A549 (cell line): ENCODE data around the gene BTBD16.

ENCODE experiments used
- CHD4 ChIP-seq: fragments of 200-600 bp; sonication (generic); IDR thresholded peaks from 2 replicates; pipeline ENCODE4 v1.6.1; 2016; ENCODE audit warnings: antibody characterized with exemption, mild to moderate bottlenecking, borderline replicate concordance
- POLR2A ChIP-seq: IDR thresholded peaks from 2 replicates; pipeline ENCODE4 v1.6.1; 2012; ENCODE audit warnings: mild to moderate bottlenecking, low read length
- RFX5 ChIP-seq: fragments of 450-650 bp; IDR thresholded peaks from 2 replicates; pipeline ENCODE4 v1.7.1; 2014; ENCODE audit warnings: antibody characterized with exemption, mild to moderate bottlenecking, moderate library complexity
- TF ChIP-seq, protein P1 (sequence below): fragments of >200 bp; sonication (Bioruptor Twin); formaldehyde crosslinking; IDR thresholded peaks from 3 replicates; pipeline ENCODE4 v1.5.1; 2016

DNA sequence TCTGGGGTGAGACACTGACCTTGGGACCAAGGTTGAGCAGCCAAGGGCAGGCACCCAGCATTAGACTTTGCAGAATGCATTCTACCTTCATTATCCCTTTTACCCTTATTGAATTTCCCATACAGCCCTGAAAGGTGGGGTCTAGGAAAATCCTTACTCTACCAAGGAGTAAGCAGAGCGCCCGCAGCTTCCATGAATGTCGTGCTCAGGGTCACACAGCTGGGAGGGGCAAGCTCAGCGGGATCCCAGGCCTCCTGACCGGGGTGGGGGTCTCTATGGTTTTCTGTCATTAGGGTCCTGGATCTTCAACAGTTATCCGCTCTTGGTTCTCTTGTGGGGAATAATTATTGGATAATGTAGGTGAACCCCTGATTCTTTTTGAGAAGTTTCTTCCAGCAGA, 30.7 kb upstream of the BTBD16 start:
- TF ChIP-seq, protein P1, sequence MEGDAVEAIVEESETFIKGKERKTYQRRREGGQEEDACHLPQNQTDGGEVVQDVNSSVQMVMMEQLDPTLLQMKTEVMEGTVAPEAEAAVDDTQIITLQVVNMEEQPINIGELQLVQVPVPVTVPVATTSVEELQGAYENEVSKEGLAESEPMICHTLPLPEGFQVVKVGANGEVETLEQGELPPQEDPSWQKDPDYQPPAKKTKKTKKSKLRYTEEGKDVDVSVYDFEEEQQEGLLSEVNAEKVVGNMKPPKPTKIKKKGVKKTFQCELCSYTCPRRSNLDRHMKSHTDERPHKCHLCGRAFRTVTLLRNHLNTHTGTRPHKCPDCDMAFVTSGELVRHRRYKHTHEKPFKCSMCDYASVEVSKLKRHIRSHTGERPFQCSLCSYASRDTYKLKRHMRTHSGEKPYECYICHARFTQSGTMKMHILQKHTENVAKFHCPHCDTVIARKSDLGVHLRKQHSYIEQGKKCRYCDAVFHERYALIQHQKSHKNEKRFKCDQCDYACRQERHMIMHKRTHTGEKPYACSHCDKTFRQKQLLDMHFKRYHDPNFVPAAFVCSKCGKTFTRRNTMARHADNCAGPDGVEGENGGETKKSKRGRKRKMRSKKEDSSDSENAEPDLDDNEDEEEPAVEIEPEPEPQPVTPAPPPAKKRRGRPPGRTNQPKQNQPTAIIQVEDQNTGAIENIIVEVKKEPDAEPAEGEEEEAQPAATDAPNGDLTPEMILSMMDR, result no peak
- TF ChIP-seq RFX5, result no peak
- TF ChIP-seq POLR2A, result no peak
- TF ChIP-seq CHD4, result no peak
